ENCODE results near the gene SNPH. TPM values are rescaled to one million over a fixed set of nuclear protein-coding genes. Genes with fewer than 3 reads are reported as not detected.
A peak's percentile ranks its signal among the peaks of the same experiment; 100 is the strongest.
"Not testable (repeated sequence)": the region's sequence is repeated elsewhere in the genome, so short reads cannot be mapped to it uniquely, and the experiment has no call there.

SNPH gene, protein sequence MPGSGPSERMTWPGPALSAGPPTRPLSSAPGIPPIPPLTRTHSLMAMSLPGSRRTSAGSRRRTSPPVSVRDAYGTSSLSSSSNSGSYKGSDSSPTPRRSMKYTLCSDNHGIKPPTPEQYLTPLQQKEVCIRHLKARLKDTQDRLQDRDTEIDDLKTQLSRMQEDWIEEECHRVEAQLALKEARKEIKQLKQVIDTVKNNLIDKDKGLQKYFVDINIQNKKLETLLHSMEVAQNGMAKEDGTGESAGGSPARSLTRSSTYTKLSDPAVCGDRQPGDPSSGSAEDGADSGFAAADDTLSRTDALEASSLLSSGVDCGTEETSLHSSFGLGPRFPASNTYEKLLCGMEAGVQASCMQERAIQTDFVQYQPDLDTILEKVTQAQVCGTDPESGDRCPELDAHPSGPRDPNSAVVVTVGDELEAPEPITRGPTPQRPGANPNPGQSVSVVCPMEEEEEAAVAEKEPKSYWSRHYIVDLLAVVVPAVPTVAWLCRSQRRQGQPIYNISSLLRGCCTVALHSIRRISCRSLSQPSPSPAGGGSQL
- 1.3 TPM for total RNA-seq

DNA sequence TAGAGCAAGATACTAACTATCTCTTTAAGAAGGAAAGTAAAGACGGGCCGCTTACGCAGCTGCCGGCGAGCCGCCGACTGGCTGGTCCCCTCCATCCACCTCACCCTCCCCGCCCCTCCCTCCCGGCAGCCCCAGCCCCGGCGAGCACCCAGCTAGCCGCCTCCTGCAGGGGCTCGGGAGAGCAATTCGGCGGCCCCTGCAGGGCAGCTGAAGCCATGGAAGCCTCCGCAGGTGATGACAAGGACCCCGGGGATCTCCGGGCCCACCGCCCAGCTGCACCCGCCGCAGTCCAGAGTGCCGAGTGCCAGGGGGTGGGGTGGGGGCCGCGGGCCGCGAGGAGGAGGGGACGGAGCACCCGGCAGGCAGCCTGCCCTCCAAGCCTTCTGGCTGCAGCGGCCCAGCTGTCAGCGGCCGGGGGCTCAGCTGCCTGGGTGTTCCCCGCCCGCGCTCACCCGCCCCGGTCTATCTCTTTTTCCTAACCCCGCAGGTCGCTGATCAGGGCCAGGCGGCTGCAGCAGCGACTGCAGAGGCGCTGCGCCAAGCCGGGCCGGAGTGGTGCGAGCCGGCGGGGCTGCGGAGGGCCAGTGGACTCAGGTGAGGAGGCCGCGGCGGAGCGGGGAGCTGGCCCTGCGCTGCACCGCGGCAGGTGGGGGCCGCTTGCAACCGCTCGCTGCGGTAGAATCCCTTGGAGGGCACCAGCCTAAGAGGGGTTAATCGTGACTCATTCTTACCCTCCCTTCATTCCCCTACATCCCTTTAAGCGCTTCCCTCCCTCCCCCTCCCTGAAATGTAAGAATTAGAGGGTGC is at the start of gene SNPH:
Gene SNPH (plus strand): TSS at position 128 of the 807 bp plus-strand sequence. CDS start 29,946 bp downstream, outside the sequence.
- peak; percentile 49 to 66 (median 55) for DNase-seq (ENCODE audit: low read depth in 2 of 3, low spot score in 2 of 3)

DNA sequence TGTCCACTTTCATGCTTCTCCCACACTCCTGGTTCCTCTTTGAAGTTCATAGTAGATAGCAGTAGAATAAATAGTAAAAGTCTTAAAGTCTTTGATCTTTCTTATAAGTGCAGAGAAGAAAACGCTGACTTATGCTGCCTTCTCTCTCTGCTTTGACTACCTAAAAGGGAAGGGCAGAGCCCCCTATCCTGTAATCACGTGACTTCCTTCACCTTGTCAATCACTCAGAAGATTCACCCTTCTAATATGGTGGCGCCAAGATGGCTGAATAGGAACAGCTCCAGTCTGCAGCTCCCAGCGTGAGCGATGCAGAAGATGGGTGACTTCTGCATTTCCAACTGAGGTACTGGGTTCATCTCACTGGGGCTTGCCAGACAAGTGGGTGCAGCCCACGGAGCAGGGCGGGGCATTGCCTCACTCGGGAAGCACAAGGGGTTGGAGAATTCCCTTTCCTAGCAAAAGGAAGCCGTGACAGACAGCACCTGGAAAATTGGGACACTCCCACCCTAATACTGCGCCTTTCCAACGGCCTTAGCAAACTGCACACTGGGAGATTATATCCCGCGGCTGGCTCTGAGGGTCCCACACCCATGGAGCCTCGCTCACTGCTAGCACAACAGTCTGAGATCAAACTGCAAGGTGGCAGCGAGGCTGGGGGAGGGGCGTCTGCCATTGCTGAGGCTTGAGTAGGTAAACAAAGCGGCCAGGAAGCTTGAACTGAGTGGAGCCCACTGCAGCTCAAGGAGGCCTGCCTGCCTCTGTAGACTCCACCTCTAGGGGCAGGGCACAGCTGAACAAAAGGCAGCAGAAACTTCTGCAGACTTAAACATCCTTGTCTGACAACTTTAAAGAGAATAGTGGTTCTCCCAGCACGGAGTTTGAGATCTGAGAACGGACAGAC is 49.3 kb upstream of the SNPH start:
- DNase-seq (ENCODE audit: low read depth in 2 of 3, low spot score in 2 of 3): not testable (repeated sequence)

DNA sequence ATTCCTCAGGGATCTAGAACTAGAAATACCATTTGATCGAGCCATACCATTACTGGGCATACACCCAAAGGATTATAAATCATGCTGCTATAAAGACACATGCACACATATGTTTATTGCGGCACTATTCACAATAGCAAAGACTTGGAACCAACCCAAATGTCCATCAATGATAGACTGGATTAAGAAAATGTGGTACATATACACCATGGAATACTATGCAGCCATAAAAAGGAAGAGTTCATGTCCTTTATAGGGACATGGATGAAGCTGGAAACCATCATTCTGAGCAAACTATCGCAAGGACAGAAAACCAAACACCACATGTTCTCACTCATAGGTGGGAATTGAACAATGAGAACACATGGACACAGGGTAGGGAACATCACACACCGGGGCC is 43.3 kb upstream of the SNPH start:
- DNase-seq (ENCODE audit: low read depth in 2 of 3, low spot score in 2 of 3): not testable (repeated sequence)

DNA sequence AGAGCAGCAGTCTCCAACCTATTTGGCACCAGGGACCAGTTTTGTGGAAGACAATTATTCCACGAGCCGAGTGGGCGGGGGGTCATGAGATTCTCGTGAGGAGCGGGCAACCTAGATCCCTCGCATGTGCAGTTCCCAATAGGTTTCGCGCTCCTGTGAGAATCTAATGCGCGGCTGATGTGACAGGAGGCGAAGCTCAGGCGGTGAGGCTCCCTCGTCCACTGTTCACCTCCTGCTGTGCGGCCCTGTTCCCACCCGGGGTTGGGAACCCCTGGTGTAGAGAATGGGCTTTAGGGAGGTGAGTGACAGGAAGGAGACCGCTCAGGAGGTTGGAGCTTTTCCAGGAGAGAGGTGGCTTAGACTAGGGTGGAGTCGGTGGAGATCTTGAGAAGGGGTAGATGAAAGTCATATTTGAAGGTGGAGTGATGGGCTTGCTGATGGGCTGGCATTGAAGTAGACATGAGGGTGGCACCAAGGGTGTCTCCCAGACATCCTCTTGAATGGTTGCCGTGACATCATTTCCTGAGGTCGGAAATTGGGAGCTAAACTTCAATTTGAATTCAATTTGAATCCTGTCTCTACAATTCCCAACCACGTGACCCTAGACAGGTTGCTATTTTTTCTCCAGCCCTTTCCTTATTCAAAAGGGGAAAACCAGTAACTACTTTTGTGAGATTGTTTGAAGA is 41.7 kb upstream of the SNPH start:
- DNase-seq (ENCODE audit: low read depth in 2 of 3, low spot score in 2 of 3): no peak

DNA sequence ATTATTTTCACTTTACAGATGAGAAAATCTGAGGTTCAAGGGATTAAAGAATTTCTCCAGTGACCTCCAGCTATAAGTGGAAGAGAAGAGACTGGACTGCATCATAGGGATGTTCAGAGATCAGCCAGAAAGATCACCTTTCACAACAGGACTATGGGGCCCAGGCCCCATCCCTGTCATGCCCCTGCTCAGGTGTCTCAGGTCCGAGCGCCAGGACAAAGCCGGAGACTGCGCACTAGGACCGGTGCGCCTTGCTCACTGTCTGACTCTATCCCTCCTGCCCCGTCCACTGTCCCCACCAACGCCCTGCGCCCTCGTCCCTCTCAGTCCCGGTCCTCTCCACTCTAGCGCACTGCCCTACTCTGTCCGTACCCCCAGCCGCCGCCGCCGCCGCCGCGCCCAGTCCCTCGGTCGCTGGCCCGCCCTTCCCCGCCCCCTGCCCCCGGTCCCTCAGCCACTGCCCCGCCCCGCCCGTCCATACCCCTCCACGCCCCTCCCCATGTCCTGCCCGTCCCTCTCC is 40.8 kb upstream of the SNPH start:
- no peak for DNase-seq (ENCODE audit: low read depth in 2 of 3, low spot score in 2 of 3)

DNA sequence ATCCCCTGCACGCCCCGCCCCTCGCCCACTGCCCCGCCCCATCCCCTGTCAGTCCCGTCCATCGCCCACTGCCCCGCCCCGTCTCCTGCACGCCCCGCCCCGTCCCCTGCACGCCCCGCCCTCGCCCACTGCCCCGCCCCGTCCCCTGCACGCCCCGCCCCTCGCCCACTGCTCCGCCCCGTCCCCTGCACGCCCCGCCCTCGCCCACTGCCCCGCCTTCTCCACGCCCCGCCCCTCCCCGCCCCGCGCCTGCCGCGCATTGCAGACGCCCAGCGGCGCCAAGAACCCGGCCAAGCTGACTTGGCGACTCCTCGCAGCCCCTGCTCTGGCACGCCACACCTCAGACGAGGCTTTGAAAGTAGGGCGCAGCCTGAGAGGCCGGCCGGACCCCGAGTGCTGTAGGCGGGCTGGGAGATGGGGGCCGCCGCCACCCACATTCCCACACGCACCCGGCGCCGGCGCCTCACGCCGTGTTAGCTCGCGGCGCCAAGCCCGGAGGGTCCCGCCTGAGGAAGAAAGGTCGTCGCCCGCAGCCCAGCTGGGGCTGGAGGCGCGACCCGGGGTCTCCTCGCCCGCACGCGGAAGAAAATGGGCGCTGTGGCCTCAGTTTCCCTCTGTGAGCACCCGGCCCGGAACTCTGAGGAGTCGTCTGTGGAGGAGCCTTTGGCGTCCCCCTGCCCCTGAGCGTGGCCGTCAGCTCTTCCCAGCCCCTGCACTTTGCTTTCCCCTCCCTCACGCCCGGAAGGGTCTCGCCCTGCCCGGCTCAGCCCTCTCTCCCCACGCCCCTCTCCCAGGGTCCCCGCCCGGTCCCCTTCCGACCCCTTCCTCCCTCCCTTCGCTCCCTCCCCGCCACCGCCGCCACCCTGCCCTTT is 40.1 kb upstream of the SNPH start, which contains the start of gene RAD21L1:
Gene RAD21L1 (plus strand): TSS at position 262 of the 872 bp plus-strand sequence. CDS start 2,410 bp downstream, outside the sequence.
- DNase-seq (ENCODE audit: low read depth in 2 of 3, low spot score in 2 of 3): peak; percentile 61 to 76 (median 63)

DNA sequence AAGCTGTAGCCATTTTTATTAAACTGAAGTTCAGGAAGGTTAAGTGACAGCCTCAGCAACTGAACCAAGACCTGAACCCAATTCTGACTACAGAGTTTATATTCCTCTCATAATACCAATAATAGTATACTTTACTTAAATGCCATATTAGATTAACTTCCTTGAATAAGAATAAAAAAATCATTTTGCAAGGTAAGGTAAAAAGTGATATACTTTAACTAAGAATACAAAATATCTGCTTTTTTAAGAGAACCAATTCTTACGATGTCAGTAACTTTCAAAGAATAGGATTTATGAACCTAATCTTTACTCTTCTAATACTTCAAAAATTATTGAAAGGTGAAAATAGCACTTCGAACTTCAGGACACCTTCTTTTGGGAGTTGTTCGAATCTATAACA is 36.6 kb upstream of the SNPH start:
- no peak for DNase-seq (ENCODE audit: low read depth in 2 of 3, low spot score in 2 of 3)

DNA sequence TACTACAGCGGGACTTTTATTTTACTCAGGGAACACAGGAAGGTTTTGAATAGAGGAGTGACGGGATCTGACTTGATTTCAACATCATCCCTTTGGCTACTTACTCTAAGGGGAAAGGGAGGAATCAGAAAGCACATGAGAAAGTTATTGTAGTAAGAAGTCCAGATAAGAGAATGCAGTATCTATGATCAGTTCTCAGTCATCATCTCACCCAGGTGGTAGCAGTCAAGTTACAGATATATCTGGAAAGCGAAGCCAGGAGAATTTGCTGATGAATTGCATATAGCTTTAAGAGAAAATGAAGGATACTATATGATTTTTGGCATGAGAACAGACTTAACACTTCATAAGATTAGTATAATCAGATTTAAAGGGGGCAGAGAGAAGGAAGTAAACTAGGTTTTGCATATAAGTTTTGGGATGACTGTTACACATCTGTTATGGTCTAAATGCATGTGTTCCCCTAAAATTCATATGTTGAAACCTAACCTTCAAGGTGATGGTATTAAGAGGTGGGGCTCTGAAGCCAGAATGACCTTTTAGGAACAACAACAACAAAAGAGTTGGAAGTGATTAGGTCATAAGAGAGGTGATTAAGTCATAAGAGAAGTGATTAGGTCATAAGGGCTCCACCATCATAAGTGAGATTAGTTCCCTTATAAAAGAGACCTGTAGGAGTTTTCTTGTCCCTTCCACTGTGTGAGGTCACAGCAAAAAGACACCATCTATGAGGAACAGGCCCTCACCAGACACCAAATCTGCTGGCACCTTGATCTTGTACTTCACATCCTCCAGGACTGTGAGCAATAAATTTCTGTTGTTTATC is 33.6 kb upstream of the SNPH start:
- no peak for DNase-seq (ENCODE audit: low read depth in 2 of 3, low spot score in 2 of 3)

DNA sequence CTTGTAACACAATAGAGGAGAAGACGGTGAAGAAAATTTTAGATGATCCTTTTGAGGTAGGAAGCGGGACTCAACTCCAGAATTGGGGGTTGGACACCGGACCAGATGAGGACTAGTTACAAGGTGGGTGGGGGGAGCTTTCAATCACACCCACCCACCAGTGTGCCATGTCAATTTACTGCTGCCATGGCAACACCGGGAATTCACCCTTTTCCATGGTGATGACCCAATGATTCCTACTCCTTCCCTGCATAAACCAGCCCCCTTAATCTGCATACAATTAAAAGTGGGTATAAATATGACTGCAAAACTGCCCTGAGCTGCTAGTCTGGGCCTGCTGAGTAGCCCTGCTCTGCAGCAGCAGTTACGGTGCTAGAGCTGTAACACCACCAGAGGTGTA is 25.5 kb upstream of the SNPH start:
- no peak for DNase-seq (ENCODE audit: low read depth in 2 of 3, low spot score in 2 of 3)

DNA sequence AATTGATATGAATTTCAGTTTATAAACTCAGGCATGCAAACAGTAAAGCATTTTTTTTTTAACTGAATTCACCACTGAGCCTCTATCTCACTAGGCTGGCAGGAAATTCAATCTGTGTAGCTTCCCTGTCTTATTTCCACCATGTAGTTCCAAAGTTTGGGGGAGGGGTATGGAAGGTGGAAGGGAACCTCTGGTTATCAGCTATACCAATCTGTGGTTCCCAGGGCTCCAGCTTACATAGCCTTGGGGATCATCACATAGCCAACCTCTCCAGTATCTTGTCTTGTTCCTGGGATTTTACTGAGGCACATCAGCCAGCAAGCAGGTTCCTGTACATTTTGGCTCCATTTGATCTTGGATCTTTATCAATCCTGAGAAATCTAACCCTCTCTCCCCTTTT is 24.6 kb upstream of the SNPH start:
- DNase-seq (ENCODE audit: low read depth in 2 of 3, low spot score in 2 of 3): no peak

DNA sequence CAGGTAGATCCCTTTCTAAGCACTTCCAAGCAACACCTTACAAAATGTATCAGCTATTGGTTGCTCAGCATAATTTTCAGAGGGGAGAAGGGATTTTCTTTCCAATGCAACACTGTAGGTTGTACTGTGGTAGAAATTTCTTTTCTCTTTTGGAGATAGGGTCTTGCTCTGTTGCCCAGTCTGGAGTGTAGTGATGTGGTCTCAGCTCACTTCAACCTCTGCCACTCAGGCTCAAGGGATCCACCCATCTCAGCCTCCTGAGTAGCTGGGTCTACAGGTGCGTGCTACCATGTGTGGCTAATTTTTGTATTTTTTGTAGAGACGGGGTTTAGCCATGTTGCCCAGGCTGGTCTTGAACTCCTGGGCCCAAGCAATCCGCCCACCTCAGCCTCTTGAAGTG is 24.0 kb upstream of the SNPH start:
- no peak for DNase-seq (ENCODE audit: low read depth in 2 of 3, low spot score in 2 of 3)

DNA sequence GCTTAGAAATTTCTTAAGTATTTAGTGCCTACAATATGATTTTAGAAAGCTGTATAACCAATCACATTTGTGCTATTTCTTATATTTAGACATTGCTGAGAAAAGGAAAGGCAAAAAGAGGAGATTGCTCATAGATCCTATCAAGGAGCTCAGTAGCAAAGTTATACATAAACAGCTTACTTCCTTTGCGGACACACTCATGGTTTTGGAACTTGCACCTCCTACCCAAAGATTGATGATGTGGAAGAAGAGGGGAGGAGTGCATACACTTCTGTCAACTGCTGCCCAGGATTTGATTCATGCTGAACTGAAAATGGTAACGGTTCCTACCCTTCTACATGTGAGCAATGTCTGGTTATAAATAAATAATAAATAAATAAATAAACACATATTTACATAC is 23.6 kb upstream of the SNPH start:
- peak in 2 of 3 donors; percentile 44 to 72 for DNase-seq (ENCODE audit: low read depth in 2 of 3, low spot score in 2 of 3)

DNA sequence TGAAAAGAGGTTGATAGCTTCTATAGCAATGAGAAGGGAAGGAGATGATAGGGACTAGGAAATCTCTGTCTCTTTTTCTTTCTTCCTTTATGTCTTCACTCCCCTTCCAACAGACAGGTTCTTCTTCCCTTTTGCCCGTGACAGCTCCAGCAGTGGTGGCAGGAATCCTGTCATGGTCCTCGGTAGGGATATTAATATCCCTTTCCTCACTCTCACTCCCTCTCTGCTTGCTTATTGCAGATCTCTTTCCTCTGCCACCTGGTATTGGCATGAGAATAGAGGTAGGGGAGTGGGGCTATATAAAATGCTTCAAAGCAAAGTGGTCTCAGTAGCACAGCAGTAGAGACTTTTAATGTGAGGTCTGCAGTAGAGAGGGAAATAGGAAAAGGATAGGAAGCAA is 20.5 kb upstream of the SNPH start:
- DNase-seq (ENCODE audit: low read depth in 2 of 3, low spot score in 2 of 3): no peak

DNA sequence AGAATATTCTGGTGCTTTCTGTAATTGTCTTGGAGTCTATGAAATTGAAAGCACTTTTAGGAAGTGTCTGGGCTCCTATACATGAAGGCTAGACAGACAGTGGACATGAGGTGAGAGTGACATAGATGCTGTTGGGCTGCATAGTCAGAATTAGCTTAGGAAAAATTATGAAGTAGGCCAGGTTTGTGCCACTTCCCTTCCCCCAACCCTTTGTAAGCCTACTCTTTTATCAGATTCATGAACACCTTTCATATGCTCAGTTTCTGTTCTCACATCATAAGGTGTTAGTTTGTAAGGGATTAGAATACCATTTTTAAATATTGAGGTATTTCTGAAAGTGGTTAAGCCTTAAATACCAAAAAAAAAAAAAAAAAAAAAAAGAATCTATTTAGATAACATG is 18.4 kb upstream of the SNPH start:
- no peak for DNase-seq (ENCODE audit: low read depth in 2 of 3, low spot score in 2 of 3)

DNA sequence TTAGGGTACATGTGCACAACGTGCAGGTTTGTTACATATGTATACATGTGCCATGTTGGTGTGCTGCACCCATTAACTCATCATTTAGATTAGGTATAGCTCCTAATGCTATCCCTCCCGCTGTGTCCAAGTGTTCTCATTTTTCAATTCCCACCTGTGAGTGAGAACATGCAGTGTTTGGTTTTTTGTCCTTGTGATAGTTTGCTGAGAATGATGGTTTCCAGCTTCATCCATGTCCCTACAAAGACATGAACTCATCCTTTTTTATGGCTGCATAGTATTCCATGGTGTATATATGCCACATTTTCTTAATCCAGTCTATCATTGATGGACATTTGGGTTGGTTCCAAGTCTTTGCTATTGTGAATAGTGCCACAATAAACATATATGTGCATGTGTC is 15.8 kb upstream of the SNPH start:
- not testable (repeated sequence) for DNase-seq (ENCODE audit: low read depth in 2 of 3, low spot score in 2 of 3)

DNA sequence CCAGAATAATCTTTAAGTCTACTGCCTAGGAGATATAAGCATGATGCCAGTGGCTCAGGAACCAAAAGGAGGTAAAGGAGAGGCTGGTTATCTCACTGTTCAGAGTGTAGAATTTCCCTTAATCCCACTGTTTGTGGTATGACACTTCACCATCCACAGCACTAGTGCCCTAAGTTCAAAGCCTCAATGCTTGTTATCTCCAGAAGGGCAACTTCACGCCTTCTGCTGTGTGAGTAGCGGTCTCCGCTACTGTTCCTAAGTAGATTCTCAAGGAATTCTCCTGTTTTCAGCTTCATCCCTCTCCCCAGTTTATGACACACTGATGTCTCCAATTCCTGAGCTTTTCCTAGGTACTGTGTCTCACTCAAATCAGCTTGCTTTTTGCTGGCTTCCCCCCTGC is 13.7 kb upstream of the SNPH start:
- no peak for DNase-seq (ENCODE audit: low read depth in 2 of 3, low spot score in 2 of 3)

DNA sequence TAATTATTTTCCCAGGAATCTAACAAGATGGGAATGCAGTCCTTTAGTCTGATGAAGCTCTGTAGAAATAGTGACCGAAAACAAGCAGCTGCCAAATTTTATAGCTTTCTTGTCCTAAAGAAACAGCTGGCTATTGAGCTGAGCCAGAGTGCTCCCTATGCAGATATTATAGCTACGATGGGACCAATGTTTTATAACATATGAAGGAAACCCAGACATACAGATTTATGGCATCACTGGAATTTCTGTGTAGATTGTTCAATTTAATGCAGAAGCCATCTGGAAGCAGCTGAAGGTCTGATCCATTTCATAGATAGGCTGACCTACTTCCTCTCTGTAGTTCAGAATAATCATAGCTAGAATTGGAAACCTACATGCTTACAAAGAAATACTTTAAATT is 11.8 kb upstream of the SNPH start:
- no peak for DNase-seq (ENCODE audit: low read depth in 2 of 3, low spot score in 2 of 3)

DNA sequence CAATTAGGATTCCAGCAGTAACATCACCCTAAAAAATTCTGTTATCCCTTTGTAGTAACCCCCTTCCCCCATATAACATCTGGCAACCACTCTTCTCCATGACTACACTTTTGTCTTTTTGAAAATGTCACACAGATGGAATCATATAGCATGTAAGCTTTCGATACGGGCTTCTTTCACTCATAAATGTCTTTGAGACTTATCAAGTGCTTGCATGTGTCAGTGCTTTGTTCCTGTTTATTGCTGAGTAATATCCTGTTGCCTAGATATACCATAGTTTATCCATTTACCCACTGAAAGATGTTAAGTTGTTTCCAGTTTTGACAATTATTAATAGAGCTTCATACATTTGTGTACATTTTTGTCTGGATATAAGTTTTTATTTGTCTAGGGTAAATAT is 10.4 kb upstream of the SNPH start:
- DNase-seq (ENCODE audit: low read depth in 2 of 3, low spot score in 2 of 3): peak in 1 of 3 donors; percentile 12
